Measurements from ENCODE around the gene ADM5.

DNA sequence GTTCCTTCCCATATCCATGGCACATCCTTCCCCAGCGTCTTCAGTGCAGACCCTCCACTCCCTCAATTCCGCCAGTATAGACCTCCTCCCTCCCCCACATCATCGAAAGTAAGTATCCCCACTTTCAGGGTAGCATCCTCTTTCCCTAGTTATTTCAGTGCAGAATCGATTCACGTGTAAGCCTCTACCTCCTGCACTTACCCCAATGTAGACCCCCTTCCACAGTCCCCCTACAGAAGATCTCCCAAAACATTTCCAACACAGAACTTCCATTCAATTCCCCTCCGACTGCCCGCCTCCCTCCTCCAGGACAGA, 24.4 kb upstream of the ADM5 start:
- TF ChIP-seq SREBF2 (IDR thresholded peaks at IDR 0.05; ENCODE audit: low read length) = no peak
- no peak for TF ChIP-seq CTCF (IDR thresholded peaks at IDR 0.05 in 2 of 3, conservative IDR thresholded peaks at IDR 0.05 in 1 of 3; ENCODE audit: control insufficient read depth in 2 of 3, extremely low read depth in 1 of 3, insufficient read depth in 1 of 3, low read depth in 3 of 3, low read length in 3 of 3)
- TF ChIP-seq RAD21 (IDR thresholded peaks at IDR 0.05; ENCODE audit: insufficient read depth, low read depth, low read length) = no peak
- no peak for TF ChIP-seq BHLHE40 (IDR thresholded peaks at IDR 0.05; ENCODE audit: borderline replicate concordance in 1 of 2, low read depth in 2 of 2, low read length in 1 of 2)
- TF ChIP-seq, protein P1, sequence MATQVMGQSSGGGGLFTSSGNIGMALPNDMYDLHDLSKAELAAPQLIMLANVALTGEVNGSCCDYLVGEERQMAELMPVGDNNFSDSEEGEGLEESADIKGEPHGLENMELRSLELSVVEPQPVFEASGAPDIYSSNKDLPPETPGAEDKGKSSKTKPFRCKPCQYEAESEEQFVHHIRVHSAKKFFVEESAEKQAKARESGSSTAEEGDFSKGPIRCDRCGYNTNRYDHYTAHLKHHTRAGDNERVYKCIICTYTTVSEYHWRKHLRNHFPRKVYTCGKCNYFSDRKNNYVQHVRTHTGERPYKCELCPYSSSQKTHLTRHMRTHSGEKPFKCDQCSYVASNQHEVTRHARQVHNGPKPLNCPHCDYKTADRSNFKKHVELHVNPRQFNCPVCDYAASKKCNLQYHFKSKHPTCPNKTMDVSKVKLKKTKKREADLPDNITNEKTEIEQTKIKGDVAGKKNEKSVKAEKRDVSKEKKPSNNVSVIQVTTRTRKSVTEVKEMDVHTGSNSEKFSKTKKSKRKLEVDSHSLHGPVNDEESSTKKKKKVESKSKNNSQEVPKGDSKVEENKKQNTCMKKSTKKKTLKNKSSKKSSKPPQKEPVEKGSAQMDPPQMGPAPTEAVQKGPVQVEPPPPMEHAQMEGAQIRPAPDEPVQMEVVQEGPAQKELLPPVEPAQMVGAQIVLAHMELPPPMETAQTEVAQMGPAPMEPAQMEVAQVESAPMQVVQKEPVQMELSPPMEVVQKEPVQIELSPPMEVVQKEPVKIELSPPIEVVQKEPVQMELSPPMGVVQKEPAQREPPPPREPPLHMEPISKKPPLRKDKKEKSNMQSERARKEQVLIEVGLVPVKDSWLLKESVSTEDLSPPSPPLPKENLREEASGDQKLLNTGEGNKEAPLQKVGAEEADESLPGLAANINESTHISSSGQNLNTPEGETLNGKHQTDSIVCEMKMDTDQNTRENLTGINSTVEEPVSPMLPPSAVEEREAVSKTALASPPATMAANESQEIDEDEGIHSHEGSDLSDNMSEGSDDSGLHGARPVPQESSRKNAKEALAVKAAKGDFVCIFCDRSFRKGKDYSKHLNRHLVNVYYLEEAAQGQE (IDR thresholded peaks at IDR 0.05; ENCODE audit: low read depth, low read length) = no peak
- no peak for TF ChIP-seq ZNF24 (IDR thresholded peaks at IDR 0.05)
- TF ChIP-seq ELK1 (IDR thresholded peaks at IDR 0.05; ENCODE audit: low read depth, low read length) = no peak
- no peak for TF ChIP-seq CBX5 (IDR thresholded peaks at IDR 0.05; ENCODE audit: low read depth)
- no peak for TF ChIP-seq TARDBP (IDR thresholded peaks at IDR 0.05; ENCODE audit: borderline replicate concordance)
- no peak for TF ChIP-seq NFIC (IDR thresholded peaks at IDR 0.05; ENCODE audit: low read depth, low read length)
- no peak for TF ChIP-seq ZNF384 (IDR thresholded peaks at IDR 0.05; ENCODE audit: borderline replicate concordance, low read depth, low read length)
- TF ChIP-seq SUPT20H (IDR thresholded peaks at IDR 0.05; ENCODE audit: borderline replicate concordance, control insufficient read depth, low read depth, low read length) = no peak
